Lower leg skin (tissue), 3 donors: ENCODE data around the gene PIANP.

Experiments
- POLR2A ChIP-seq, 2 donors: fragments of 450-650 bp; IDR thresholded peaks; one replicate each; pipeline ENCODE4 v1.6.1; 2016 to 2017; ENCODE audit warnings: antibody characterized with exemption in 2 of 2, mild to moderate bottlenecking in 1 of 2, moderate library complexity in 1 of 2
- TF ChIP-seq, protein P1 (sequence below), 3 donors: fragments of 450-650 bp; IDR thresholded peaks; one replicate each; pipeline ENCODE4 v1.5.1; 2016; ENCODE audit warnings: antibody characterized with exemption in 3 of 3, mild to moderate bottlenecking in 3 of 3, moderate library complexity in 2 of 3

- TF ChIP-seq POLR2A (IDR thresholded peaks at IDR 0.05): no peak
- TF ChIP-seq, protein P1, sequence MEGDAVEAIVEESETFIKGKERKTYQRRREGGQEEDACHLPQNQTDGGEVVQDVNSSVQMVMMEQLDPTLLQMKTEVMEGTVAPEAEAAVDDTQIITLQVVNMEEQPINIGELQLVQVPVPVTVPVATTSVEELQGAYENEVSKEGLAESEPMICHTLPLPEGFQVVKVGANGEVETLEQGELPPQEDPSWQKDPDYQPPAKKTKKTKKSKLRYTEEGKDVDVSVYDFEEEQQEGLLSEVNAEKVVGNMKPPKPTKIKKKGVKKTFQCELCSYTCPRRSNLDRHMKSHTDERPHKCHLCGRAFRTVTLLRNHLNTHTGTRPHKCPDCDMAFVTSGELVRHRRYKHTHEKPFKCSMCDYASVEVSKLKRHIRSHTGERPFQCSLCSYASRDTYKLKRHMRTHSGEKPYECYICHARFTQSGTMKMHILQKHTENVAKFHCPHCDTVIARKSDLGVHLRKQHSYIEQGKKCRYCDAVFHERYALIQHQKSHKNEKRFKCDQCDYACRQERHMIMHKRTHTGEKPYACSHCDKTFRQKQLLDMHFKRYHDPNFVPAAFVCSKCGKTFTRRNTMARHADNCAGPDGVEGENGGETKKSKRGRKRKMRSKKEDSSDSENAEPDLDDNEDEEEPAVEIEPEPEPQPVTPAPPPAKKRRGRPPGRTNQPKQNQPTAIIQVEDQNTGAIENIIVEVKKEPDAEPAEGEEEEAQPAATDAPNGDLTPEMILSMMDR (IDR thresholded peaks at IDR 0.05): no peak
Observed at GRCh38 chr12:6688543-6688998, 12.0 kb downstream of the PIANP start.
